ENCODE measurements around the gene BCKDHA.

The BCKDHA gene

GRCh38 chr19:41443813-41444455 lies 46.3 kb downstream of the BCKDHA start:
- DNase-seq (ENCODE audit: low read depth) = no peak
- H3K4me3 ChIP-seq (ENCODE audit: low read depth, low read length) = no peak overlapping the region
- no peak for TF ChIP-seq CTCF (IDR thresholded peaks at IDR 0.05; ENCODE audit: low read depth, low read length, missing control alignments)
- in situ Hi-C loops (cut with HindIII; ENCODE audit: low sequenced_read_pairs) = no loop called here

GRCh38 chr19:41445575-41445974 lies 48.0 kb downstream of the BCKDHA start:
- DNase-seq (ENCODE audit: low read depth) = no peak
- no peak overlapping the region for H3K4me3 ChIP-seq (ENCODE audit: low read depth, low read length)
- in situ Hi-C loops (cut with HindIII; ENCODE audit: low sequenced_read_pairs) = no loop called here
- TF ChIP-seq CTCF (IDR thresholded peaks at IDR 0.05; ENCODE audit: low read depth, low read length, missing control alignments) = no peak

GRCh38 chr19:41447732-41448332 lies 50.2 kb downstream of the BCKDHA start:
- no peak for DNase-seq (ENCODE audit: low read depth)
- H3K4me3 ChIP-seq (ENCODE audit: low read depth, low read length) = no peak overlapping the region
- TF ChIP-seq CTCF (IDR thresholded peaks at IDR 0.05; ENCODE audit: low read depth, low read length, missing control alignments) = peak; percentile 20
- in situ Hi-C loops (cut with HindIII; ENCODE audit: low sequenced_read_pairs) = no loop called here

GRCh38 chr19:41449079-41449864 lies 51.7 kb downstream of the BCKDHA start:
- no peak overlapping the region for H3K4me3 ChIP-seq (ENCODE audit: low read depth, low read length)
- peak; percentile 34 for DNase-seq (ENCODE audit: low read depth)
- peak; percentile 99 for TF ChIP-seq CTCF (IDR thresholded peaks at IDR 0.05; ENCODE audit: low read depth, low read length, missing control alignments)
- in situ Hi-C loops (cut with HindIII; ENCODE audit: low sequenced_read_pairs) = no loop called here

GRCh38 chr19:41449865-41450178 lies 52.2 kb downstream of the BCKDHA start:
- no peak overlapping the region for H3K4me3 ChIP-seq (ENCODE audit: low read depth, low read length)
- DNase-seq (ENCODE audit: low read depth) = no peak
- in situ Hi-C loops (cut with HindIII; ENCODE audit: low sequenced_read_pairs) = no loop called here
- TF ChIP-seq CTCF (IDR thresholded peaks at IDR 0.05; ENCODE audit: low read depth, low read length, missing control alignments) = no peak

GRCh38 chr19:41452584-41453275 lies 55.1 kb downstream of the BCKDHA start:
- TF ChIP-seq CTCF (IDR thresholded peaks at IDR 0.05; ENCODE audit: low read depth, low read length, missing control alignments) = no peak
- no peak overlapping the region for H3K4me3 ChIP-seq (ENCODE audit: low read depth, low read length)
- no peak for DNase-seq (ENCODE audit: low read depth)
- in situ Hi-C loops (cut with HindIII; ENCODE audit: low sequenced_read_pairs) = no loop called here

Measured in astrocyte of the cerebellum (primary cell).